Mesenchymal stem cell (in vitro differentiated cells and primary cell): ENCODE data around the gene CNR2.
"Not testable (repeated sequence)": the region's sequence is repeated elsewhere in the genome, so short reads cannot be mapped to it uniquely, and the experiment has no call there.

Source experiments
- DNase-seq: peaks from one replicate; pipeline ENCODE4 v3.0.0-alpha.2; 2013
- H2AFZ ChIP-seq: one replicate; pipeline ENCODE4 v1.6.1; 2013; ENCODE audit warnings: low read depth, mild to moderate bottlenecking, control low read depth, inconsistent platforms, low read length, moderate library complexity
- H2AK5ac ChIP-seq: 2 replicates; pipeline ENCODE4 v1.6.1; 2013; ENCODE audit warnings: low read length, moderate library complexity, mild to moderate bottlenecking, inconsistent platforms; ENCODE audit not compliant: severe bottlenecking
- H2BK120ac ChIP-seq: one replicate; pipeline ENCODE4 v1.6.1; 2013; ENCODE audit warnings: low read depth, mild to moderate bottlenecking, inconsistent platforms, low read length, moderate library complexity
- H2BK12ac ChIP-seq, 2 experiments: one replicate each; pipeline ENCODE4 v1.6.1; 2013; ENCODE audit warnings: inconsistent platforms in 2 of 2, low read length in 2 of 2, mild to moderate bottlenecking in 2 of 2, moderate library complexity in 2 of 2, control low read depth in 1 of 2
- H2BK15ac ChIP-seq: one replicate; pipeline ENCODE4 v1.6.1; 2013; ENCODE audit warnings: mild to moderate bottlenecking, low read depth, inconsistent platforms; ENCODE audit not compliant: poor library complexity, severe bottlenecking
- H2BK5ac ChIP-seq: 2 replicates; pipeline ENCODE4 v1.6.1; 2013; ENCODE audit warnings: low read depth, mild to moderate bottlenecking, low read length, control low read depth, inconsistent platforms; ENCODE audit not compliant: poor library complexity, severe bottlenecking
- H3K14ac ChIP-seq, 2 experiments: one replicate each; pipeline ENCODE4 v1.6.1; 2013; ENCODE audit warnings: inconsistent platforms in 2 of 2, low read length in 2 of 2, control low read depth in 1 of 2, mild to moderate bottlenecking in 1 of 2, moderate library complexity in 1 of 2
- H3K18ac ChIP-seq, 2 experiments: one replicate each; pipeline ENCODE4 v1.6.1; 2013; ENCODE audit warnings: inconsistent platforms in 2 of 2, low read length in 2 of 2, control low read depth in 1 of 2, low read depth in 1 of 2, mild to moderate bottlenecking in 1 of 2
- H3K23ac ChIP-seq, 2 experiments: one replicate each; pipeline ENCODE4 v1.6.1; 2013; ENCODE audit warnings: inconsistent platforms in 2 of 2, low read length in 2 of 2, mild to moderate bottlenecking in 2 of 2, moderate library complexity in 2 of 2, control low read depth in 1 of 2
- H3K27ac ChIP-seq: 2 replicates; pipeline ENCODE4 v1.5.1; 2013; ENCODE audit warnings: mild to moderate bottlenecking, moderate library complexity, low read length, control low read depth, inconsistent platforms; ENCODE audit not compliant: poor library complexity, severe bottlenecking
- H3K27me3 ChIP-seq, 2 experiments: 2 replicates each; pipeline versions ENCODE4 v1.6.1 to v1.7.0; 2013; ENCODE audit warnings: low read length in 2 of 2, mild to moderate bottlenecking in 2 of 2, moderate library complexity in 2 of 2, control low read depth in 1 of 2, inconsistent platforms in 1 of 2; ENCODE audit not compliant: control insufficient read depth in 1 of 2, insufficient read depth in 1 of 2
- H3K36me3 ChIP-seq, 2 experiments: 2 replicates each; pipeline versions ENCODE4 v1.6.1 to v1.7.0; 2013; ENCODE audit warnings: low read length in 2 of 2, control low read depth in 1 of 2, inconsistent platforms in 1 of 2, low read depth in 1 of 2, mild to moderate bottlenecking in 1 of 2; ENCODE audit not compliant: insufficient read depth in 2 of 2, control insufficient read depth in 1 of 2
- H3K4ac ChIP-seq, 2 experiments: one replicate each; pipeline ENCODE4 v1.6.1; 2013; ENCODE audit warnings: inconsistent platforms in 2 of 2, low read length in 2 of 2, mild to moderate bottlenecking in 2 of 2, moderate library complexity in 2 of 2, control low read depth in 1 of 2, low read depth in 1 of 2
- H3K4me1 ChIP-seq: 2 replicates; pipeline ENCODE4 v1.6.1; 2013; ENCODE audit warnings: low read depth, low read length, control low read depth; ENCODE audit not compliant: control insufficient read depth, insufficient read depth
- H3K4me2 ChIP-seq: 2 replicates; pipeline ENCODE4 v1.6.1; 2013; ENCODE audit warnings: low read length, mild to moderate bottlenecking, inconsistent platforms; ENCODE audit not compliant: poor library complexity, severe bottlenecking
- H3K4me3 ChIP-seq, 2 experiments: 2 replicates each; pipeline versions ENCODE4 v1.5.1 to v1.7.0; 2013; ENCODE audit warnings: low read length in 2 of 2, mild to moderate bottlenecking in 2 of 2, control low read depth in 1 of 2, low read depth in 1 of 2; ENCODE audit not compliant: insufficient read depth in 1 of 2
- H3K79me1 ChIP-seq: replicated peaks from 2 replicates; pipeline ENCODE4 v1.6.1; 2013; ENCODE audit warnings: mild to moderate bottlenecking, control low read depth, low read length, inconsistent platforms; ENCODE audit not compliant: poor library complexity, severe bottlenecking
- H3K9ac ChIP-seq: 2 replicates; pipeline ENCODE4 v1.7.0; 2013; ENCODE audit warnings: mild to moderate bottlenecking, low read length, moderate library complexity
- H3K9me3 ChIP-seq: 2 replicates; pipeline ENCODE4 v1.7.0; 2013; ENCODE audit warnings: mild to moderate bottlenecking, low read length; ENCODE audit not compliant: control insufficient read depth
- H4K8ac ChIP-seq: one replicate; pipeline ENCODE4 v1.6.1; 2013; ENCODE audit warnings: inconsistent platforms, mild to moderate bottlenecking, low read length, moderate library complexity
- H4K91ac ChIP-seq: one replicate; pipeline ENCODE4 v1.6.1; 2013; ENCODE audit warnings: mild to moderate bottlenecking, low read length, inconsistent platforms
- WGBS: methylation state at CpG from one replicate; pipeline ENCODE4 v1.1.7; 2013; ENCODE audit warnings: mixed read lengths; 5-methylcytosine and 5-hydroxymethylcytosine counted together

Gene CNR2

GRCh38 chr1:23827717-23828116 lies 85.4 kb downstream of the CNR2 start:
- 98% methylated on average over 1 of the region's 1 CpG for WGBS
- H3K4me2 ChIP-seq = no peak overlapping the region
- no peak overlapping the region for H3K9ac ChIP-seq
- no peak overlapping the region for H2BK5ac ChIP-seq
- H3K27ac ChIP-seq = no peak overlapping the region
- no peak overlapping the region for H3K18ac ChIP-seq
- no peak for DNase-seq
- H3K4me1 ChIP-seq = peaks cover 3% of the 10 kb centered on the region
- H2BK12ac ChIP-seq = no peak overlapping the region
- H4K8ac ChIP-seq = no peak overlapping the region
- H3K36me3 ChIP-seq = no peaks in the 10 kb centered on the region
- no peak overlapping the region for H2BK120ac ChIP-seq
- no peaks in the 10 kb centered on the region for H3K9me3 ChIP-seq
- no peak overlapping the region for H3K14ac ChIP-seq
- no peak overlapping the region for H3K4me3 ChIP-seq
- H3K27me3 ChIP-seq = no peaks in the 10 kb centered on the region
- no peak overlapping the region for H3K23ac ChIP-seq
- no peak overlapping the region for H2BK15ac ChIP-seq
- H4K91ac ChIP-seq = no peak overlapping the region
- H3K4ac ChIP-seq = no peak overlapping the region
- H2AK5ac ChIP-seq = no peak overlapping the region
- H2AFZ ChIP-seq = no peak overlapping the region
- H3K79me1 ChIP-seq = peaks cover 11% of the 10 kb centered on the region

DNA sequence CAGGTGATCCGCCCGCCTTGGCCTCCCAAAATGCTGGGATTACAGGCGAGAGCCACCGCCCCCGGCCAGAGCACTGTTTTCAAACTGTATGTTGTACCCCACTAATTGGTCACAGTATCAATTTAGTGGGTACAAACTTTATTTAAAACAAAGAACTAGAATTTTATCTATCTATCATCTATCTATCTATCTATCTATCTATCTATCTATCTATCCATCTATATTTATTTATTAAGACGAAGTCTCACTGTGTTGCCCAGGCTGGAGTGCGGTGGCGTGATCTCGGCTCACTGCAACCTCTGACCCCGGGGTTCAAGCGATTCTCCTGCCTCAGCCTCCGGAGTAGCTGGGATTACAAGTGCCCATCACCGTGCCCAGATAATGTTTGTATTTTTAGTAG lies 86.6 kb downstream of the CNR2 start:
- peaks cover 18% of the 10 kb centered on the region for H3K79me1 ChIP-seq
- H2AFZ ChIP-seq, H4K8ac ChIP-seq, H3K4me3 ChIP-seq, H2BK12ac ChIP-seq, H2AK5ac ChIP-seq, H3K4me2 ChIP-seq, H4K91ac ChIP-seq, H3K27me3 ChIP-seq, H3K36me3 ChIP-seq, H3K23ac ChIP-seq, H2BK120ac ChIP-seq, H3K27ac ChIP-seq, H3K4ac ChIP-seq, H3K4me1 ChIP-seq, DNase-seq, H2BK15ac ChIP-seq, H3K9ac ChIP-seq, H3K9me3 ChIP-seq, H2BK5ac ChIP-seq, H3K14ac ChIP-seq, H3K18ac ChIP-seq: not testable (repeated sequence)
- WGBS = over 99% methylated on average over 10 of the region's 13 CpGs

DNA sequence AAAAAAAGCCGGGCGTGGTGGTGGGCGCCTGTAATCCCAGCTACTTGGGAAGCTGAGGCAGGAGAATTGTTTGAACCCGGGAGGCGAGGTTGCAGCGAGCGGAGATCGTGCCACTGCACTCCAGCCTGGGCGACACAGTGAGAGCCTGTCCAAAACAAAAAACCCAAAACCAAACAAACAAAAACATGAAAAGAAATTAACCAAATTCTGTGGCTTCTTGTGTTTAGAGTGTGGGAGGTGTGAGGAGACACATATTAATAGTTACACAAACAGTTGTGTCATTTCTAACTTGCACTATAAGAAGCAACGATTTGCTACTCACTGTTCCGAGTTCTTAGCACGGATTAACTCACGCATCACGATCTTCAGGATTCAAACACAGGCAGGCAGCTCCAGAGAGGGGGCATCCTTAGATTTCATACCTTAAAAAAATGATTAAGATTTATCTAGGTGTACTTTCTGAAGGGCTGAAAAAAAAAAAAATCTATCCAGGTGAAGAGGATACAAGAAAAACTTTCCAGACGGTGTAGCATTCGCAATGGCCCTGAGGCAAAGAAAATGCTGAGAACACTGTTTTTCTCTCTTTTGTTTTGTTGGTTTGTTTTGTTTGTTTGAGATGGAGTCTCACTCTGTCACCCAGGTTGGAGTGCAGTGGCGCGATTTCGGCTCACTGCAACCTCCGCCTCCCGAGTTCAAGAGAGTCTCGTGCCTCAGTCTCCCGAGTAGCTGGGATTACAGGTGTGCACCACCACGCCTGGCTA lies 87.2 kb downstream of the CNR2 start:
- no peaks in the 10 kb centered on the region for H3K27me3 ChIP-seq
- H2AK5ac ChIP-seq = no peak overlapping the region
- no peak overlapping the region for H2BK5ac ChIP-seq
- no peak overlapping the region for H3K23ac ChIP-seq
- peak overlapping the region in 1 of 2 experiments; percentile 100 for H3K4me3 ChIP-seq
- peaks cover 18% of the 10 kb centered on the region for H3K79me1 ChIP-seq
- no peak overlapping the region for H4K8ac ChIP-seq
- no peak overlapping the region for H2AFZ ChIP-seq
- H2BK12ac ChIP-seq = no peak overlapping the region
- H3K4ac ChIP-seq = no peak overlapping the region
- H3K9ac ChIP-seq = peak overlapping the region; percentile 100
- no peak overlapping the region for H3K18ac ChIP-seq
- H2BK120ac ChIP-seq = no peak overlapping the region
- H3K36me3 ChIP-seq = no peaks in the 10 kb centered on the region
- no peaks in the 10 kb centered on the region for H3K9me3 ChIP-seq
- H4K91ac ChIP-seq = no peak overlapping the region
- no peak overlapping the region for H3K27ac ChIP-seq
- 99% methylated on average over 15 of the region's 24 CpGs for WGBS
- no peak overlapping the region for H2BK15ac ChIP-seq
- H3K4me2 ChIP-seq = no peak overlapping the region
- no peak for DNase-seq
- no peak overlapping the region for H3K14ac ChIP-seq
- peaks cover 3% of the 10 kb centered on the region for H3K4me1 ChIP-seq

GRCh38 chr1:23825076-23825761 lies 87.9 kb downstream of the CNR2 start, which contains the start of gene HMGCL:
TSS of gene HMGCL (minus strand) at chr1:23825429. CDS start at chr1:23825415, 14 bp downstream.
- Histone ChIP-seq H3K79me1 (peaks cover 20% of the 10 kb centered on the region), H2AFZ (peak within 1 kb of the TSS; percentile 64), H3K27ac (peak within 1 kb of the TSS; percentile 77), H3K9ac (peak within 1 kb of the TSS; percentile 100), H2BK120ac (peak within 1 kb of the TSS; percentile 87), H3K14ac (peak within 1 kb of the TSS; percentile 93 to 94), H2AK5ac (peak within 1 kb of the TSS; percentile 86), H3K4ac (peak within 1 kb of the TSS; percentile 95 to 100), H2BK15ac (peak within 1 kb of the TSS; percentile 77), H3K27me3 (no peaks in the 10 kb centered on the region), H3K4me2 (peak within 1 kb of the TSS; percentile 59), H2BK5ac (peak within 1 kb of the TSS; percentile 69), H3K18ac (peak within 1 kb of the TSS; percentile 98 to 100), H4K91ac (peak within 1 kb of the TSS; percentile 98), H3K4me1 (peaks cover 3% of the 10 kb centered on the region), H3K4me3 (peak within 1 kb of the TSS; percentile 95 to 100), H3K36me3 (peaks cover 0 to 3% of the 10 kb centered on the region in 2 experiments), H4K8ac (peak within 1 kb of the TSS; percentile 99), H2BK12ac (no peak within 1 kb of the TSS), H3K9me3 (no peaks in the 10 kb centered on the region), H3K23ac (no peak within 1 kb of the TSS)
- under 1% methylated on average over 39 of the region's 42 CpGs for WGBS
- peak; percentile 92 for DNase-seq
